Measurements from ENCODE around the gene SORBS1. TPM values are rescaled to one million over a fixed set of nuclear protein-coding genes. Genes with fewer than 3 reads are reported as not detected.
"Not testable (repeated sequence)": the region's sequence is repeated elsewhere in the genome, so short reads cannot be mapped to it uniquely, and the experiment has no call there.

The SORBS1 gene
- total RNA-seq, 1 experiment from 2014 or later: 0.56 TPM

GRCh38 chr10:95352684-95353083 lies 208.5 kb downstream of the SORBS1 start:
- H3K27ac ChIP-seq (ENCODE audit: low read depth, low read length, poor library complexity, severe bottlenecking): no peak overlapping the region
- intact Hi-C loops (cut with micrococcal nuclease; ENCODE audit: unreplicated experiment): no loop called here
- H3K27me3 ChIP-seq (replicated peaks; ENCODE audit: insufficient read depth, low read depth, low read length, poor library complexity): peaks cover 19% of the 10 kb centered on the region
- POLR2A ChIA-PET (ENCODE audit: low non-redundant PET): no interaction called here
- H3K4me1 ChIP-seq (ENCODE audit: insufficient read depth, low read length, poor library complexity, severe bottlenecking): no peaks in the 10 kb centered on the region
- no peaks in the 10 kb centered on the region for H3K36me3 ChIP-seq (ENCODE audit: insufficient read depth, low read length, poor library complexity, severe bottlenecking)
- no peaks in the 10 kb centered on the region for H3K9me3 ChIP-seq (ENCODE audit: low read depth, low read length, poor library complexity, severe bottlenecking)
- BruUV-seq (replicated peaks): no TSS peak
- no peak for TF ChIP-seq EZH2 (IDR thresholded peaks at IDR 0.05; ENCODE audit: borderline replicate concordance, low read depth, low read length, poor library complexity, severe bottlenecking)
- no peak for TF ChIP-seq CTCF (conservative IDR thresholded peaks at IDR 0.05; ENCODE audit: low read depth, low read length)
- H3K4me3 ChIP-seq (ENCODE audit: low read depth, low read length, poor library complexity, severe bottlenecking): no peak overlapping the region
- CTCF ChIA-PET: no interaction called here
- no peak for DNase-seq (ENCODE audit: low spot score)

DNA sequence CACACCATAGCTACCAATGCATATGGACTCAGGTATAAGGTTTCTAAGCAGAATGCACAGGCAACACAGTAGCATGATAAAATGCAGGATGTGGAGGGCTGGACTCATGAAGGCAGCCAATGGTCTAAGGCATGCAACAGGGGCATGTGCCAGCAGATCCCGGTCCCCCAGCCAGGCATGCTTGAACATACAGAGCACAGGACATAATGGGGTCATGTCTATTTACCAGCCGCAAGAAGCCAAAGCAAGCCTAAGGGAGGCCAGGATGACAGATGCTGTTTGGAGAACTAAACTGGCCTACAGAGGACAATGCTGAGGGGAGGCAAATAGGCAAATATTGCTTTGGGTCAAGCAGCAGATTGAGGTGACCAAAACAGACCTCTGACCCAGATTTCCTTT lies 210.3 kb downstream of the SORBS1 start:
- no peak for TF ChIP-seq EZH2 (IDR thresholded peaks at IDR 0.05; ENCODE audit: borderline replicate concordance, low read depth, low read length, poor library complexity, severe bottlenecking)
- TF ChIP-seq CTCF (conservative IDR thresholded peaks at IDR 0.05; ENCODE audit: low read depth, low read length): no peak
- Histone ChIP-seq H3K4me3 (ENCODE audit: low read depth, low read length, poor library complexity, severe bottlenecking) (no peak overlapping the region), H3K27ac (ENCODE audit: low read depth, low read length, poor library complexity, severe bottlenecking) (no peak overlapping the region), H3K27me3 (replicated peaks; ENCODE audit: insufficient read depth, low read depth, low read length, poor library complexity) (peaks cover 19% of the 10 kb centered on the region), H3K4me1 (ENCODE audit: insufficient read depth, low read length, poor library complexity, severe bottlenecking) (no peaks in the 10 kb centered on the region), H3K36me3 (ENCODE audit: insufficient read depth, low read length, poor library complexity, severe bottlenecking) (no peaks in the 10 kb centered on the region), H3K9me3 (ENCODE audit: low read depth, low read length, poor library complexity, severe bottlenecking) (no peaks in the 10 kb centered on the region)
- DNase-seq (ENCODE audit: low spot score): no peak
- intact Hi-C loops (cut with micrococcal nuclease; ENCODE audit: unreplicated experiment): no loop called here
- BruUV-seq (replicated peaks): no TSS peak
- ChIA-PET CTCF (no interaction called here), POLR2A (ENCODE audit: low non-redundant PET) (no interaction called here)

DNA sequence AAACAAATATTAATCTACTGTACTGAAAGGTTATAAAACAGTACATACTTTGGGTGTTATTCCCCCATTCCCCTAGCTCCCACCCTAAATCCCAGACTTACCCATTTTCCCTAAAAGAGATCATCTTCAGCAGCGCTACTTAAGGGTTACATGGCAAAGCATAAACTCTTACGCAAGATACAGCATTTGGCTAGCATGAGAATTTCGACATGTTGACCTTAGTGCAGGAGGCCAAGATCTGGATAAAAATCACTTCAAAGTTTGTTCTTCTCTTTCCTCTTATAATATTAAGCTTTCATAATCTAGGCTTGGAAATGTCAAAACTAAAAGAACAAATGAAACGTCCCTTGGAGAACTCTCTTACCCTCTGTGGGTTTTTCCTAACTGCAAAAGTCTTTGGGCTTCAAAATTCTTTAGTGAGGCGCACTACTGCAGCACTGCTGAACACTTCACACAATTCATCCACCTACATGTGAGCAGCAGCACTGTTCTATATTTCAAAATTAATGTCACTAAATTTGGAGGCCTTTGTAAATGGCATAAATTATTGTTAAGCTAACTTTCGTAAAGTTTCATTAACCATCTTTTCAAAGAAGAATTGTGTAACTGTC lies 210.8 kb downstream of the SORBS1 start:
- TF ChIP-seq CTCF (conservative IDR thresholded peaks at IDR 0.05; ENCODE audit: low read depth, low read length): no peak
- no peak for TF ChIP-seq EZH2 (IDR thresholded peaks at IDR 0.05; ENCODE audit: borderline replicate concordance, low read depth, low read length, poor library complexity, severe bottlenecking)
- CTCF ChIA-PET: no interaction called here
- no peak for DNase-seq (ENCODE audit: low spot score)

GRCh38 chr10:95347402-95347766 lies 213.8 kb downstream of the SORBS1 start:
- DNase-seq (ENCODE audit: low spot score); BruUV-seq (replicated peaks); POLR2A ChIA-PET (ENCODE audit: low non-redundant PET); H3K27me3 ChIP-seq (replicated peaks; ENCODE audit: insufficient read depth, low read depth, low read length, poor library complexity); H3K36me3 ChIP-seq (ENCODE audit: insufficient read depth, low read length, poor library complexity, severe bottlenecking); H3K27ac ChIP-seq (ENCODE audit: low read depth, low read length, poor library complexity, severe bottlenecking); H3K9me3 ChIP-seq (ENCODE audit: low read depth, low read length, poor library complexity, severe bottlenecking); H3K4me1 ChIP-seq (ENCODE audit: insufficient read depth, low read length, poor library complexity, severe bottlenecking); H3K4me3 ChIP-seq (ENCODE audit: low read depth, low read length, poor library complexity, severe bottlenecking); intact Hi-C loops (cut with micrococcal nuclease; ENCODE audit: unreplicated experiment); CTCF ChIA-PET: not testable (repeated sequence)

More for the DNA sequence above, 210.8 kb downstream of the SORBS1 start:
- POLR2A ChIA-PET (ENCODE audit: low non-redundant PET): no interaction called here
- Histone ChIP-seq H3K36me3 (ENCODE audit: insufficient read depth, low read length, poor library complexity, severe bottlenecking) (no peaks in the 10 kb centered on the region), H3K27me3 (replicated peaks; ENCODE audit: insufficient read depth, low read depth, low read length, poor library complexity) (peaks cover 14% of the 10 kb centered on the region), H3K27ac (ENCODE audit: low read depth, low read length, poor library complexity, severe bottlenecking) (no peak overlapping the region), H3K4me3 (ENCODE audit: low read depth, low read length, poor library complexity, severe bottlenecking) (no peak overlapping the region), H3K4me1 (ENCODE audit: insufficient read depth, low read length, poor library complexity, severe bottlenecking) (no peaks in the 10 kb centered on the region), H3K9me3 (ENCODE audit: low read depth, low read length, poor library complexity, severe bottlenecking) (no peaks in the 10 kb centered on the region)
- BruUV-seq (replicated peaks): no TSS peak
- intact Hi-C loops (cut with micrococcal nuclease; ENCODE audit: unreplicated experiment): no loop called here

Measured in A673 (cell line).